Activated CD4-positive, CD25-positive, alpha-beta regulatory T cell treated with anti-CD3 and anti-CD28 coated beads, Interleukin-2, amount 50 U/mL, for 72 hours (primary cell): ENCODE measurements around the gene CRTC1.
"Not testable (repeated sequence)": the region's sequence is repeated elsewhere in the genome, so short reads cannot be mapped to it uniquely, and the experiment has no call there.

Experiments
- DNase-seq: peaks from one replicate; pipeline ENCODE4 v3.0.0; 2021

CRTC1 gene

GRCh38 chr19:18733762-18734332 is 50.4 kb downstream of the CRTC1 start:
- DNase-seq = not testable (repeated sequence)

GRCh38 chr19:18735324-18735723 is 51.8 kb downstream of the CRTC1 start:
- no peak for DNase-seq

GRCh38 chr19:18735752-18736151 is 52.3 kb downstream of the CRTC1 start:
- no peak for DNase-seq

GRCh38 chr19:18736415-18737336 is 53.2 kb downstream of the CRTC1 start:
- DNase-seq = no peak

GRCh38 chr19:18737337-18737953 is 54.0 kb downstream of the CRTC1 start:
- no peak for DNase-seq

GRCh38 chr19:18737954-18738351 is 54.5 kb downstream of the CRTC1 start:
- DNase-seq = no peak

GRCh38 chr19:18738961-18739690 is 55.6 kb downstream of the CRTC1 start:
- DNase-seq = no peak

- DNase-seq = no peak
These were observed 57.9 kb downstream of the CRTC1 start for GRCh38 chr19:18741124-18742121.

- DNase-seq = no peak
These were observed 58.8 kb downstream of the CRTC1 start for GRCh38 chr19:18742324-18742723.

GRCh38 chr19:18742838-18743783 is 59.6 kb downstream of the CRTC1 start:
- no peak for DNase-seq

GRCh38 chr19:18743784-18744418 is 60.4 kb downstream of the CRTC1 start:
- DNase-seq = no peak

- no peak for DNase-seq
These were observed 61.7 kb downstream of the CRTC1 start for GRCh38 chr19:18745012-18745735.

GRCh38 chr19:18745931-18746330 is 62.5 kb downstream of the CRTC1 start:
- no peak for DNase-seq

GRCh38 chr19:18746401-18747325 is 63.2 kb downstream of the CRTC1 start:
- no peak for DNase-seq

- DNase-seq = no peak
These were observed 66.1 kb downstream of the CRTC1 start for GRCh38 chr19:18749362-18750231.

- DNase-seq = no peak
These were observed 67.0 kb downstream of the CRTC1 start for GRCh38 chr19:18750295-18750970.

GRCh38 chr19:18751571-18751970 is 68.1 kb downstream of the CRTC1 start:
- DNase-seq = no peak
